Heart left ventricle (tissue), 16 donors: ENCODE measurements around the gene RACGAP1. TPM values are rescaled to one million over a fixed set of nuclear protein-coding genes. Genes with fewer than 3 reads are reported as not detected.
A peak's percentile ranks its signal among the peaks of the same experiment; 100 is the strongest.

Experiments used
- ATAC-seq, 4 donors: fragments of 200-7000 bp; cut with Tn5 transposase; one replicate each; pipeline ENCODE4 v1.9.1; 2020 to 2022; ENCODE audit warnings: moderate library complexity in 4 of 4, mild to moderate bottlenecking in 3 of 4, moderate number of reproducible peaks in 1 of 4
- DNase-seq, 5 donors: peaks; one replicate each; pipeline ENCODE4 v3.0.0-alpha.2; 2020
- H3K27ac ChIP-seq, 12 donors: fragments of 200-600 bp; sonication (generic) in 4 of 12; one replicate each; pipeline versions ENCODE4 v1.5.0 to v1.8.0; 2016 to 2022; ENCODE audit warnings: mild to moderate bottlenecking in 2 of 12
- H3K27me3 ChIP-seq, 9 donors: fragments of 200-600 bp; sonication (generic) in 2 of 9; one replicate each; pipeline versions ENCODE4 v1.5.1 to v1.8.0; 2016 to 2022; ENCODE audit warnings: mild to moderate bottlenecking in 3 of 9
- H3K36me3 ChIP-seq, 9 donors: fragments of 200-600 bp; sonication (generic) in 2 of 9; one replicate each; pipeline versions ENCODE4 v1.5.0 to v1.8.0; 2018 to 2022; ENCODE audit warnings: mild to moderate bottlenecking in 2 of 9
- H3K4me1 ChIP-seq, 12 donors: fragments of 200-600 bp; sonication (generic) in 4 of 12; one replicate each; pipeline versions ENCODE4 v1.5.0 to v1.8.0; 2016 to 2022; ENCODE audit warnings: mild to moderate bottlenecking in 3 of 12
- H3K4me3 ChIP-seq, 12 donors: fragments of 200-600 bp; sonication (generic) in 4 of 12; one replicate each; pipeline versions ENCODE4 v1.5.0 to v1.8.0; 2017 to 2022; ENCODE audit warnings: mild to moderate bottlenecking in 9 of 12, moderate library complexity in 4 of 12
- H3K9me3 ChIP-seq, 12 donors: fragments of 200-600 bp; sonication (generic) in 4 of 12; one replicate each; pipeline versions ENCODE4 v1.5.0 to v1.8.0; 2016 to 2022; ENCODE audit warnings: mild to moderate bottlenecking in 1 of 12
- CTCF ChIP-seq, 12 donors: fragments of 200-600 bp; sonication (generic) in 4 of 12; IDR thresholded peaks; one replicate each; pipeline versions ENCODE4 v1.5.0 to v1.8.0; 2018 to 2022; ENCODE audit warnings: antibody characterized with exemption in 12 of 12, mild to moderate bottlenecking in 5 of 12
- POLR2A ChIP-seq, 2 donors: fragments of 450-650 bp; IDR thresholded peaks; one replicate each; pipeline ENCODE4 v1.6.1; 2017; ENCODE audit warnings: antibody characterized with exemption in 2 of 2, mild to moderate bottlenecking in 2 of 2, moderate library complexity in 2 of 2
- WGBS, 4 donors: extraction: QIAGEN DNeasy Blood & Tissue Kit in 2 of 4; methylation state at CpG; one replicate each; pipeline versions ENCODE4 v1.1.5 to v1.1.7; 2013 to 2018; 5-methylcytosine and 5-hydroxymethylcytosine counted together
- intact Hi-C, 10 donors: fragments of 100-400 bp; cut with DNase I; formaldehyde crosslinking; loops; one replicate each; pipeline versions ENCODE4 v1.11.1 to v1.14.2; 2022
- polyA plus RNA-seq, 2 donors: library from polyadenylated mRNA; stranded (reverse); fragments of 200-250 nt; gene quantifications; one replicate each; pipeline ENCODE4 v1.2.3, GENCODE V29; 2013
- total RNA-seq, 9 donors: library from RNA; depleted of rRNA in 2 of 9; stranded (reverse); fragments of >200 nt in 2 of 9; fragmentation: NEBNext Ultra II Directional in 3 of 9; extraction: Animal tissue kit (Norgen Biotek cat#: 25700) in 3 of 9; gene quantifications; one replicate each; pipeline versions ENCODE4 v1.1.0 to v1.2.4, GENCODE V29; 2016 to 2023
- donor health status: ischemic (EF 13 %, LVEDD 7.1; RV severe dilation, severe dysfunction).
- donor health status: healthy with polysubstance abuse.
- donor health status: DM: no; HTN: yes; CAD: no.
- donor health status: DM: no; HTN: no; CAD: no.
- donor health status: ischemic (EF 25% LVEDD 6.9; RV normal size, moderate dysfunction).
- donor health status: ischemic (EF 25% LVEDD 5.7; RV mildly dilated, moderate dysfunction).
- donor health status: healthy.
- donor health status: DM: yes; HTN: yes; CAD: no.
- donor health status: ischemic (EF 35%, LVEDD 5.7; RV mildly dilated, moderate dysfunction).
- donor health status: nonischemic (EF 11% LVEDD 7.7; RV severe dilation, severe dysfunction).
- donor health status: DM: yes; HTN: yes; CAD: no.
- donor health status: PGD.
- donor health status: ischemic (EF 29% LVEDD 5.4; RV normal size, mild dysfunction).
- donor health status: nonischemic (EF 23%, LVEDD 6.1; RV moderate dilation, normal function).

RACGAP1 gene
- total and polyA plus RNA-seq, 11 donors: 0.91 to 17.8 (median 5.2) TPM

- 64 to 75% (median 68%) methylated on average over 31 to 37 of the region's 37 CpGs for WGBS, 4 donors
- TF ChIP-seq POLR2A (IDR thresholded peaks at IDR 0.05) (no peak), CTCF (IDR thresholded peaks at IDR 0.05) (no peak)
- Histone ChIP-seq H3K9me3 (no peaks in the 10 kb centered on the region), H3K27ac (no peak overlapping the region), H3K36me3 (no peaks in the 10 kb centered on the region), H3K4me1 (peaks cover 0 to 29% (median 7%) of the 10 kb centered on the region in 12 donors), H3K4me3 (peak overlapping the region in 1 of 12 donors; percentile 47), H3K27me3 (peaks cover 0 to 80% (median 17%) of the 10 kb centered on the region in 9 donors)
- intact Hi-C loops: loop anchor here in 5 of 10 donors (5.0 to 10.0 kb wide), 4 partner anchors 95 to 223 kb away; no protein-coding TSS in a partner anchor
- DNase-seq (no peak), ATAC-seq (no peak)
Observed at GRCh38 chr12:49961993-49962764, 63.1 kb downstream of the RACGAP1 start.

- H3K4me3 ChIP-seq: peak within 1 kb of the TSS; percentile 11 to 48 (median 38)
- H3K27ac ChIP-seq: peak within 1 kb of the TSS in 1 of 12 donors; percentile 29
- no peaks in the 10 kb centered on the region for H3K9me3 ChIP-seq
- WGBS, 4 donors: 2 to 5% (median 4%) methylated on average over 25 to 111 of the region's 111 CpGs
- no peak for TF ChIP-seq POLR2A (IDR thresholded peaks at IDR 0.05)
- TF ChIP-seq CTCF (IDR thresholded peaks at IDR 0.05): no peak
- peaks cover 0 to 24% (median 5%) of the 10 kb centered on the region in 12 donors for H3K4me1 ChIP-seq
- peaks cover 0 to 84% (median 17%) of the 10 kb centered on the region in 9 donors for H3K27me3 ChIP-seq
- intact Hi-C loops: loop anchor here in 5 of 10 donors (5.0 to 10.0 kb wide), 4 partner anchors 94 to 223 kb away; no protein-coding TSS in a partner anchor
- DNase-seq (no peak), ATAC-seq (no peak)
- H3K36me3 ChIP-seq: no peaks in the 10 kb centered on the region
Observed at GRCh38 chr12:49961111-49961922, 64.0 kb downstream of the RACGAP1 start, which contains the start of gene AQP5. AQP5 (plus strand) TSS chr12:49961872; CDS start chr12:49962018, 146 bp downstream.

GRCh38 chr12:49960474-49961110, 64.7 kb downstream of the RACGAP1 start:
- H3K4me3 ChIP-seq: peak overlapping the region in 3 of 12 donors; percentile 11 to 47 (median 45)
- peaks cover 0 to 87% (median 17%) of the 10 kb centered on the region in 9 donors for H3K27me3 ChIP-seq
- H3K4me1 ChIP-seq: peaks cover 0 to 24% (median 5%) of the 10 kb centered on the region in 12 donors
- WGBS, 4 donors: 43 to 56% (median 46%) methylated on average over 13 of the region's 13 CpGs
- no peaks in the 10 kb centered on the region for H3K36me3 ChIP-seq
- H3K27ac ChIP-seq: no peak overlapping the region
- intact Hi-C loops: loop anchor here in 5 of 10 donors (5.0 to 10.0 kb wide), 4 partner anchors 93 to 224 kb away; no protein-coding TSS in a partner anchor
- H3K9me3 ChIP-seq: no peaks in the 10 kb centered on the region
- ATAC-seq (no peak), DNase-seq (no peak)
- TF ChIP-seq POLR2A (IDR thresholded peaks at IDR 0.05) (no peak), CTCF (IDR thresholded peaks at IDR 0.05) (no peak)
